Measurements from ENCODE around the gene DCX. TPM values are rescaled to one million over a fixed set of nuclear protein-coding genes. Genes with fewer than 3 reads are reported as not detected.
A peak's percentile ranks its signal among the peaks of the same experiment; 100 is the strongest.

The DCX gene
- not detected for total RNA-seq

- H3K4me1 ChIP-seq = no peaks in the 10 kb centered on the region
- no peak for DNase-seq (ENCODE audit: low spot score in 2 of 2)
- no peak for TF ChIP-seq CTCF (IDR thresholded peaks at IDR 0.05)
- no peaks in the 10 kb centered on the region for H3K9me3 ChIP-seq
- no peaks in the 10 kb centered on the region for H3K27me3 ChIP-seq
- intact Hi-C loops (cut with DNase I) = no loop called here
- no peak within 1 kb of the TSS for H3K27ac ChIP-seq
- H3K4me3 ChIP-seq = no peak within 1 kb of the TSS
- no peaks in the 10 kb centered on the region for H3K36me3 ChIP-seq
Measured at GRCh38 chrX:111411983-111412382, at the start of gene DCX. Gene DCX (minus strand): TSS chrX:111412192. CDS start chrX:111410398, 1,794 bp downstream.

GRCh38 chrX:111460607-111461006, 48.6 kb upstream of the DCX start:
- Histone ChIP-seq H3K27me3 (no peaks in the 10 kb centered on the region), H3K4me1 (no peaks in the 10 kb centered on the region), H3K36me3 (no peaks in the 10 kb centered on the region), H3K27ac (no peak overlapping the region), H3K4me3 (no peak overlapping the region), H3K9me3 (no peaks in the 10 kb centered on the region)
- no peak for DNase-seq (ENCODE audit: low spot score in 2 of 2)
- no peak for TF ChIP-seq CTCF (IDR thresholded peaks at IDR 0.05)
- intact Hi-C loops (cut with DNase I) = no loop called here

GRCh38 chrX:111447298-111447697, 35.3 kb upstream of the DCX start:
- H3K4me3 ChIP-seq = no peak overlapping the region
- H3K27ac ChIP-seq = no peak overlapping the region
- TF ChIP-seq CTCF (IDR thresholded peaks at IDR 0.05) = no peak
- H3K27me3 ChIP-seq = no peaks in the 10 kb centered on the region
- DNase-seq (ENCODE audit: low spot score in 2 of 2) = no peak
- H3K9me3 ChIP-seq = no peaks in the 10 kb centered on the region
- no peaks in the 10 kb centered on the region for H3K36me3 ChIP-seq
- intact Hi-C loops (cut with DNase I) = loop anchor here (10.0 kb wide), 1 partner anchor 282 kb away; no protein-coding TSS in a partner anchor
- no peaks in the 10 kb centered on the region for H3K4me1 ChIP-seq

- peak in 2 of 3 experiments; percentile 51 to 52 for TF ChIP-seq CTCF (IDR thresholded peaks at IDR 0.05)
- Histone ChIP-seq H3K4me1 (no peaks in the 10 kb centered on the region), H3K36me3 (no peaks in the 10 kb centered on the region), H3K27me3 (no peaks in the 10 kb centered on the region), H3K9me3 (no peaks in the 10 kb centered on the region), H3K4me3 (no peak overlapping the region), H3K27ac (no peak overlapping the region)
- intact Hi-C loops (cut with DNase I) = loop anchor here (10.0 kb wide), 1 partner anchor 281 kb away; no protein-coding TSS in a partner anchor
- no peak for DNase-seq (ENCODE audit: low spot score in 2 of 2)
Measured at GRCh38 chrX:111445485-111445884, 33.5 kb upstream of the DCX start.

- no peaks in the 10 kb centered on the region for H3K9me3 ChIP-seq
- intact Hi-C loops (cut with DNase I) = loop anchor here (10.0 kb wide), 1 partner anchor 280 kb away; no protein-coding TSS in a partner anchor
- no peaks in the 10 kb centered on the region for H3K27me3 ChIP-seq
- DNase-seq (ENCODE audit: low spot score in 2 of 2) = no peak
- H3K4me1 ChIP-seq = no peaks in the 10 kb centered on the region
- no peak overlapping the region for H3K27ac ChIP-seq
- H3K4me3 ChIP-seq = no peak overlapping the region
- no peaks in the 10 kb centered on the region for H3K36me3 ChIP-seq
- no peak for TF ChIP-seq CTCF (IDR thresholded peaks at IDR 0.05)
Measured at GRCh38 chrX:111444881-111445280, 32.9 kb upstream of the DCX start.

- H3K4me3 ChIP-seq = no peak overlapping the region
- no peaks in the 10 kb centered on the region for H3K36me3 ChIP-seq
- no peak for TF ChIP-seq CTCF (IDR thresholded peaks at IDR 0.05)
- intact Hi-C loops (cut with DNase I) = loop anchor here (10.0 kb wide), 1 partner anchor 279 kb away; no protein-coding TSS in a partner anchor
- no peak for DNase-seq (ENCODE audit: low spot score in 2 of 2)
- no peaks in the 10 kb centered on the region for H3K27me3 ChIP-seq
- H3K27ac ChIP-seq = no peak overlapping the region
- no peaks in the 10 kb centered on the region for H3K9me3 ChIP-seq
- H3K4me1 ChIP-seq = no peaks in the 10 kb centered on the region
Measured at GRCh38 chrX:111443946-111444345, 32.0 kb upstream of the DCX start.
